Brain microvascular endothelial cell (primary cell): ENCODE results near the gene RAB3C.

Source experiments
- DNase-seq: peaks from one replicate; pipeline ENCODE4 v3.0.0-alpha.2; 2020
- H3K27ac ChIP-seq: fragments of 250-450 bp; sonication (Bioruptor Pico); 2 replicates; pipeline ENCODE4 v1.5.1; 2020; ENCODE audit warnings: mild to moderate bottlenecking, moderate library complexity
- H3K27me3 ChIP-seq: fragments of 250-450 bp; sonication (Bioruptor Pico); replicated peaks from 2 replicates; pipeline ENCODE4 v1.5.1; 2020; ENCODE audit warnings: mild to moderate bottlenecking
- H3K36me3 ChIP-seq: fragments of 250-450 bp; sonication (Bioruptor Pico); replicated peaks from 2 replicates; pipeline ENCODE4 v1.5.1; 2020; ENCODE audit warnings: mild to moderate bottlenecking
- H3K4me3 ChIP-seq: 2 replicates; pipeline ENCODE4 v1.5.1; 2011; ENCODE audit warnings: low read depth, mild to moderate bottlenecking, control low read depth, low read length, moderate library complexity
- in situ Hi-C: cut with HindIII; loops from 2 replicates; pipeline ENCODE4 v1.10.0; 2017; ENCODE audit warnings: low sequenced_read_pairs, low pct_ligation_motif_present
- TF ChIP-seq, protein P1 (sequence below): IDR thresholded peaks from 2 replicates; pipeline ENCODE4 v1.5.1; 2011; ENCODE audit warnings: low read depth, mild to moderate bottlenecking, moderate library complexity, low read length, control low read depth, inconsistent platforms; ENCODE audit errors: missing control alignments

RAB3C gene

DNA sequence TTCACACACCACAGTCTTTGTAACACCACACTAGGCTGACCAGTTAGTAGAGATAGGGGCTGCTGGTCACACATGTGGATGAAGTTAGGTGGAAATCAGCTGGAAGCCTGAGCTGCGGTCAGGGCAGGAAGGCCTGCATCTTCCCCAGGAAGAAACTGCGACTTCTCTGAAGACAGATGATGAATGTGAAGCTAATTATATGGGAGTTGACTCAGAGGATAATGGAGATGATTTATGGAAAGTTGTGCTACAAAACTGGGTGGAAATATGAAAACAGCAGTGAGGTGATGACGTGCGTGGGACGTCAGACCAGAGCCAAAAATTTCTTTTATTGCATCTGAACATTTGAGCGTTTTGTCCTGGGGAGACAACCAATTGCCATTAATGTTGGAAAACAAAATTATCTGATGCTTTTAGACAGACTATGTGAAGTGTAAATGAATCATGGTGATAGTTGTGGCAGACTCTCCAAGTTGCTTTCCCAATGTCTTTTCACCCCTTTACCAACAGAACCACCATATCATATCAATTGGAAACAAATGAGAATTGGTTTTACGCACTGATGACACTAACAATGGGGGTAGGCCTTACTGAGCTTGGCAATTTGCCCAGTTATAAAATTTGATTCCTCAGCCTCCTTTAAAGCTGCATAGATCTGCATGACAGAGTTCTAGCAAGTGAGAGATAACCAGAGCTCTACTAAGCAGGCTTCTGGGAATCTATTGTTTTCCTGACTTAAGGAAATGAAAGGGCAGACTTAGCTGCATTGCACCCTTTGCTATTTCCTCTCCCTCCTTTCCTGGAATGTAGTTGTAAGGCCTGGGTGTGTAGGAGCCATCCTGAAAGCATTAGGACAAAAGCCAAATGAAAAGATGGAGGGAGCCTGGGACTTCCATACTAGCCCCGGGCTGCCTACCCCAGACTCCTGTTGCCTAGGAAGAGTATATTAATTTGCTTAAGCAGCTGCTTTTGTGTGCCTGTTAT is 84.0 kb downstream of the RAB3C start:
- H3K36me3 ChIP-seq: no peaks in the 10 kb centered on the region
- no peak for DNase-seq
- H3K4me3 ChIP-seq: no peak overlapping the region
- in situ Hi-C loops: no loop called here
- TF ChIP-seq, protein P1, sequence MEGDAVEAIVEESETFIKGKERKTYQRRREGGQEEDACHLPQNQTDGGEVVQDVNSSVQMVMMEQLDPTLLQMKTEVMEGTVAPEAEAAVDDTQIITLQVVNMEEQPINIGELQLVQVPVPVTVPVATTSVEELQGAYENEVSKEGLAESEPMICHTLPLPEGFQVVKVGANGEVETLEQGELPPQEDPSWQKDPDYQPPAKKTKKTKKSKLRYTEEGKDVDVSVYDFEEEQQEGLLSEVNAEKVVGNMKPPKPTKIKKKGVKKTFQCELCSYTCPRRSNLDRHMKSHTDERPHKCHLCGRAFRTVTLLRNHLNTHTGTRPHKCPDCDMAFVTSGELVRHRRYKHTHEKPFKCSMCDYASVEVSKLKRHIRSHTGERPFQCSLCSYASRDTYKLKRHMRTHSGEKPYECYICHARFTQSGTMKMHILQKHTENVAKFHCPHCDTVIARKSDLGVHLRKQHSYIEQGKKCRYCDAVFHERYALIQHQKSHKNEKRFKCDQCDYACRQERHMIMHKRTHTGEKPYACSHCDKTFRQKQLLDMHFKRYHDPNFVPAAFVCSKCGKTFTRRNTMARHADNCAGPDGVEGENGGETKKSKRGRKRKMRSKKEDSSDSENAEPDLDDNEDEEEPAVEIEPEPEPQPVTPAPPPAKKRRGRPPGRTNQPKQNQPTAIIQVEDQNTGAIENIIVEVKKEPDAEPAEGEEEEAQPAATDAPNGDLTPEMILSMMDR: no peak
- no peak overlapping the region for H3K27ac ChIP-seq
- H3K27me3 ChIP-seq: no peaks in the 10 kb centered on the region

DNA sequence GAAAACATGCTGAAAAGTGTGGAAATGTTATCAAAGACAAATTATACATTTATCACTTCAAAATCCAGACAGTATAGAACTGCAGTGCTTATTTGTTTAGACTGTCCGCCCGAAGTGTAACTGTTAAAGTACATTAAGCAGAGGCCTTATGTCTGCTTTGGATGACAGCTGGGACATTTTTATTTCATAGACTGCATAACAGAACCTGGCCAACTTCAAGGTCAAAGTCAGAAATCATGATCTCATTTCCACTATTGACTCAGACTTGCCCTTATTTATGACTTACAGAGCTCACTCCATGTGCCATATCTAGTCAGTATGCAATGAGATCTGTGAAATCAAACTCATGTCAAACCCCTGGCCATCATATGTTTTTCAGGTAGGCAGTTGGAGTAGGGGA is 87.7 kb downstream of the RAB3C start:
- Histone ChIP-seq H3K36me3 (no peaks in the 10 kb centered on the region), H3K27me3 (no peaks in the 10 kb centered on the region), H3K4me3 (no peak overlapping the region), H3K27ac (no peak overlapping the region)
- in situ Hi-C loops: no loop called here
- no peak for DNase-seq
- TF ChIP-seq, protein P1: no peak

DNA sequence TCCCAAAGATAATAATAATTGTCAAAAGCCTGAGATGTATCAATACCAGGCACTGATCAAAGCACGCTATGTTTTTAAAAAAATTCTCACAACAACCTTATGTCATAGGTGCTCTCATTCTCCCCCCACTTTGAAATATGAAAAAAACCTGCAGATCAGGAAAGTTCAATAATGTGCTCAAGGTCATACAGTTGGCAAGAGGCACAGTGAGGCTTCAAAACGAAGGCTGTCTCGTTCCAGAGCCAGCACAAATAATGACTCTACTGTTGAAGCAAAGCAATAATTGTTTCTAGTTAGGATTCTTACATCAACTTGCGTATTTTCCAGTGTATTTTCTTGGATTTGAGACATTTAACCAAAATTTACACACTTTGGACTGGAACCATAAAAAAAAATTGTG is 88.3 kb downstream of the RAB3C start:
- no peak for DNase-seq
- Histone ChIP-seq H3K27ac (no peak overlapping the region), H3K27me3 (no peaks in the 10 kb centered on the region), H3K36me3 (no peaks in the 10 kb centered on the region), H3K4me3 (no peak overlapping the region)
- in situ Hi-C loops: no loop called here
- TF ChIP-seq, protein P1: no peak

DNA sequence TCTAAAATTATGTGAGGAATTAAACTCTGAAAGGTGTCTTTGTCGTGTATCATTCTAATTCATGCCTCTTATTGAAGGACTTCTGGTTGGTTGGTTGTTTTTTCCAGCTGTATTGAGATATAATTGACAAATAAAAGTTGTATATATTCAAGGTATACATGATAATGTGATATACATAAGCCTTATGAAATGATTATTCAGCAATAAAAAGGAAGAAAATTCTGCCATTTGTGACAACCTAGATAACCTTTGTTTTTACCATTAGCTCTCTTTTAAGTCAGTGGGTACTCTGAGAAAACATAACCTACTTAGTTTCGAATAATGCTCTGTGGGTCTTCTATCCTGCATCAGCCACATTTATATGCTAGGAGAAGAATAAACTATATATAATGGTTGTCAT is 89.6 kb downstream of the RAB3C start:
- no peak overlapping the region for H3K27ac ChIP-seq
- no peaks in the 10 kb centered on the region for H3K36me3 ChIP-seq
- no peak overlapping the region for H3K4me3 ChIP-seq
- no peak for DNase-seq
- in situ Hi-C loops: no loop called here
- H3K27me3 ChIP-seq: no peaks in the 10 kb centered on the region
- TF ChIP-seq, protein P1: no peak

DNA sequence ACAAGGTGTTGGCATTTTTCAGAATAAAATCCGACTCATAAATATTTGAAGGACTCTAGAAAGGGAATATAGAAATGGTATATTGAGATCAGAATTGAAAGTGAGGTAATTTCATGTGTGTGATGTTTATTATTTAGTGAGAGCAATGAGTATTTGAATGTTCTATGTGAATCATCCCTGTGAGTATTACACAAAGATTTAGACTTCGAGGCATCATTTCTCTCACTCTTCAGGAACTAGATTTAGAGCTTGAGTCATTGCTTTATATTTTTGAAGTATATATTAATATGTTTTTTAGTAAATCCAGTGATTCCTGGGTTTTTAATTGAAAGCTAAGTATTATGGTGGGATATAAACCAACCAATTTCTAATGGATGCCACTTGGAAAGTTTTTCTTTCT is 91.2 kb downstream of the RAB3C start:
- DNase-seq: no peak
- TF ChIP-seq, protein P1: no peak
- Histone ChIP-seq H3K27me3 (no peaks in the 10 kb centered on the region), H3K36me3 (no peaks in the 10 kb centered on the region), H3K27ac (no peak overlapping the region), H3K4me3 (no peak overlapping the region)
- in situ Hi-C loops: no loop called here
